NB4 (cell line): ENCODE results near the gene CRB1.

Experiments
- TF ChIP-seq, protein P1 (sequence below): IDR thresholded peaks from one replicate; pipeline ENCODE4 v1.5.1; 2012; ENCODE audit warnings: low read depth, low read length
- TF ChIP-seq, protein P2 (sequence below): IDR thresholded peaks from 2 replicates; pipeline ENCODE4 v1.6.1; 2011; ENCODE audit warnings: low read depth, low read length

GRCh38 chr1:197485790-197486189 is 217.7 kb downstream of the CRB1 start:
- TF ChIP-seq, protein P1, sequence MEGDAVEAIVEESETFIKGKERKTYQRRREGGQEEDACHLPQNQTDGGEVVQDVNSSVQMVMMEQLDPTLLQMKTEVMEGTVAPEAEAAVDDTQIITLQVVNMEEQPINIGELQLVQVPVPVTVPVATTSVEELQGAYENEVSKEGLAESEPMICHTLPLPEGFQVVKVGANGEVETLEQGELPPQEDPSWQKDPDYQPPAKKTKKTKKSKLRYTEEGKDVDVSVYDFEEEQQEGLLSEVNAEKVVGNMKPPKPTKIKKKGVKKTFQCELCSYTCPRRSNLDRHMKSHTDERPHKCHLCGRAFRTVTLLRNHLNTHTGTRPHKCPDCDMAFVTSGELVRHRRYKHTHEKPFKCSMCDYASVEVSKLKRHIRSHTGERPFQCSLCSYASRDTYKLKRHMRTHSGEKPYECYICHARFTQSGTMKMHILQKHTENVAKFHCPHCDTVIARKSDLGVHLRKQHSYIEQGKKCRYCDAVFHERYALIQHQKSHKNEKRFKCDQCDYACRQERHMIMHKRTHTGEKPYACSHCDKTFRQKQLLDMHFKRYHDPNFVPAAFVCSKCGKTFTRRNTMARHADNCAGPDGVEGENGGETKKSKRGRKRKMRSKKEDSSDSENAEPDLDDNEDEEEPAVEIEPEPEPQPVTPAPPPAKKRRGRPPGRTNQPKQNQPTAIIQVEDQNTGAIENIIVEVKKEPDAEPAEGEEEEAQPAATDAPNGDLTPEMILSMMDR = no peak
- TF ChIP-seq, protein P2, sequence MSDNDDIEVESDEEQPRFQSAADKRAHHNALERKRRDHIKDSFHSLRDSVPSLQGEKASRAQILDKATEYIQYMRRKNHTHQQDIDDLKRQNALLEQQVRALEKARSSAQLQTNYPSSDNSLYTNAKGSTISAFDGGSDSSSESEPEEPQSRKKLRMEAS = no peak
